ENCODE data around the gene ITPR2.

The ITPR2 gene

DNA sequence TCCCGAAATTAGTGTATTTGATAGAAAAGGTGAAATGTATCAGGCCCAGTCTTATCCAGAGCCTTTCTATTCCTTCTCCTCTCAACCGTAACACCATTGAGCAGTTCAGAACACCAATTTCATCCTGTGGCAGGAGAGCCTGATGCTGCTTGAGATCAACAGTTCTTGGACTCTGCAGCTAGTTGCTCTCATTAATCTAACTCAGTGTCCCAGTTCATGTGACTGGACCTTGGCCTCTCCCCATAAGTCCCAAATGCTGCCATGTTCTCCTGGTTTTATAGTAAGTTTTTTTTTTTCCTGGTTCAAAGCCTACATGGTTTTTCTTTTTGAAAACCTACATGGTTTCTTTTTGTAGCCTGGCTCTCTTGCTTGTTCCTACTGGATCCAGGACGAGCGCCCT lies 293.9 kb downstream of the ITPR2 start:
- DNase-seq (ENCODE audit: low read depth in 1 of 2, low spot score in 1 of 2), result no peak
- Histone ChIP-seq H3K27ac (replicated peaks) (no peak overlapping the region), H3K4me3 (replicated peaks; ENCODE audit: insufficient read depth, low read length) (no peak overlapping the region), H3K27me3 (ENCODE audit: insufficient read depth, poor library complexity, severe bottlenecking) (no peaks in the 10 kb centered on the region)
- TF ChIP-seq POLR2AphosphoS5 (IDR thresholded peaks at IDR 0.05; ENCODE audit: low read depth) (no peak), GABPA (IDR thresholded peaks at IDR 0.05; ENCODE audit: low read depth) (no peak), SPI1 (IDR thresholded peaks at IDR 0.05; ENCODE audit: borderline replicate concordance, low read depth) (no peak)
- TF ChIP-seq, protein P1, sequence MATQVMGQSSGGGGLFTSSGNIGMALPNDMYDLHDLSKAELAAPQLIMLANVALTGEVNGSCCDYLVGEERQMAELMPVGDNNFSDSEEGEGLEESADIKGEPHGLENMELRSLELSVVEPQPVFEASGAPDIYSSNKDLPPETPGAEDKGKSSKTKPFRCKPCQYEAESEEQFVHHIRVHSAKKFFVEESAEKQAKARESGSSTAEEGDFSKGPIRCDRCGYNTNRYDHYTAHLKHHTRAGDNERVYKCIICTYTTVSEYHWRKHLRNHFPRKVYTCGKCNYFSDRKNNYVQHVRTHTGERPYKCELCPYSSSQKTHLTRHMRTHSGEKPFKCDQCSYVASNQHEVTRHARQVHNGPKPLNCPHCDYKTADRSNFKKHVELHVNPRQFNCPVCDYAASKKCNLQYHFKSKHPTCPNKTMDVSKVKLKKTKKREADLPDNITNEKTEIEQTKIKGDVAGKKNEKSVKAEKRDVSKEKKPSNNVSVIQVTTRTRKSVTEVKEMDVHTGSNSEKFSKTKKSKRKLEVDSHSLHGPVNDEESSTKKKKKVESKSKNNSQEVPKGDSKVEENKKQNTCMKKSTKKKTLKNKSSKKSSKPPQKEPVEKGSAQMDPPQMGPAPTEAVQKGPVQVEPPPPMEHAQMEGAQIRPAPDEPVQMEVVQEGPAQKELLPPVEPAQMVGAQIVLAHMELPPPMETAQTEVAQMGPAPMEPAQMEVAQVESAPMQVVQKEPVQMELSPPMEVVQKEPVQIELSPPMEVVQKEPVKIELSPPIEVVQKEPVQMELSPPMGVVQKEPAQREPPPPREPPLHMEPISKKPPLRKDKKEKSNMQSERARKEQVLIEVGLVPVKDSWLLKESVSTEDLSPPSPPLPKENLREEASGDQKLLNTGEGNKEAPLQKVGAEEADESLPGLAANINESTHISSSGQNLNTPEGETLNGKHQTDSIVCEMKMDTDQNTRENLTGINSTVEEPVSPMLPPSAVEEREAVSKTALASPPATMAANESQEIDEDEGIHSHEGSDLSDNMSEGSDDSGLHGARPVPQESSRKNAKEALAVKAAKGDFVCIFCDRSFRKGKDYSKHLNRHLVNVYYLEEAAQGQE (IDR thresholded peaks at IDR 0.05; ENCODE audit: insufficient replicate concordance, low read depth), result no peak
- TF ChIP-seq, protein P2, sequence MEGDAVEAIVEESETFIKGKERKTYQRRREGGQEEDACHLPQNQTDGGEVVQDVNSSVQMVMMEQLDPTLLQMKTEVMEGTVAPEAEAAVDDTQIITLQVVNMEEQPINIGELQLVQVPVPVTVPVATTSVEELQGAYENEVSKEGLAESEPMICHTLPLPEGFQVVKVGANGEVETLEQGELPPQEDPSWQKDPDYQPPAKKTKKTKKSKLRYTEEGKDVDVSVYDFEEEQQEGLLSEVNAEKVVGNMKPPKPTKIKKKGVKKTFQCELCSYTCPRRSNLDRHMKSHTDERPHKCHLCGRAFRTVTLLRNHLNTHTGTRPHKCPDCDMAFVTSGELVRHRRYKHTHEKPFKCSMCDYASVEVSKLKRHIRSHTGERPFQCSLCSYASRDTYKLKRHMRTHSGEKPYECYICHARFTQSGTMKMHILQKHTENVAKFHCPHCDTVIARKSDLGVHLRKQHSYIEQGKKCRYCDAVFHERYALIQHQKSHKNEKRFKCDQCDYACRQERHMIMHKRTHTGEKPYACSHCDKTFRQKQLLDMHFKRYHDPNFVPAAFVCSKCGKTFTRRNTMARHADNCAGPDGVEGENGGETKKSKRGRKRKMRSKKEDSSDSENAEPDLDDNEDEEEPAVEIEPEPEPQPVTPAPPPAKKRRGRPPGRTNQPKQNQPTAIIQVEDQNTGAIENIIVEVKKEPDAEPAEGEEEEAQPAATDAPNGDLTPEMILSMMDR (IDR thresholded peaks at IDR 0.05; ENCODE audit: insufficient read depth, low read length), result no peak

DNA sequence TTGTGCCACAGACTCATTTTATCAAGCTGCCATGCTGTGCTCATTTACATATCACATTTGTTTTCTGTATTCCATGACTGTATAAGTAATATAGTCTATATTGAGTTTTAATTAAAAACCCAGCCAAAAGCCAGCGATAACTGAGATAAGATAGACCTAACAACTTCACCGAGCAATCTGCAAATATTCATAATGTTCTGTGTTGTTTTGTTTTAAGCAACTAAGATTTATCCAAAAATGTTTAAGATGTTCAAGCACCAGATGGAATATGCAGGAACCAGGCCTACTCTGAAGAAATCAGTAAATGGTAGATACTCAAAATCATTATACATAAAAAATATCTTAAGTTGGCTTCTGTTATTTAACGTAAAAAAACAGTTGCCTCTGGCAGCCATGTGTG lies 295.3 kb downstream of the ITPR2 start:
- H3K27me3 ChIP-seq (ENCODE audit: insufficient read depth, poor library complexity, severe bottlenecking), result no peaks in the 10 kb centered on the region
- no peak overlapping the region for H3K4me3 ChIP-seq (replicated peaks; ENCODE audit: insufficient read depth, low read length)
- TF ChIP-seq GABPA (IDR thresholded peaks at IDR 0.05; ENCODE audit: low read depth), result no peak
- no peak for TF ChIP-seq SPI1 (IDR thresholded peaks at IDR 0.05; ENCODE audit: borderline replicate concordance, low read depth)
- TF ChIP-seq, protein P2 (IDR thresholded peaks at IDR 0.05; ENCODE audit: insufficient read depth, low read length), result no peak
- TF ChIP-seq POLR2AphosphoS5 (IDR thresholded peaks at IDR 0.05; ENCODE audit: low read depth), result no peak
- TF ChIP-seq, protein P1 (IDR thresholded peaks at IDR 0.05; ENCODE audit: insufficient replicate concordance, low read depth), result no peak
- H3K27ac ChIP-seq (replicated peaks), result no peak overlapping the region
- DNase-seq (ENCODE audit: low read depth in 1 of 2, low spot score in 1 of 2), result no peak

DNA sequence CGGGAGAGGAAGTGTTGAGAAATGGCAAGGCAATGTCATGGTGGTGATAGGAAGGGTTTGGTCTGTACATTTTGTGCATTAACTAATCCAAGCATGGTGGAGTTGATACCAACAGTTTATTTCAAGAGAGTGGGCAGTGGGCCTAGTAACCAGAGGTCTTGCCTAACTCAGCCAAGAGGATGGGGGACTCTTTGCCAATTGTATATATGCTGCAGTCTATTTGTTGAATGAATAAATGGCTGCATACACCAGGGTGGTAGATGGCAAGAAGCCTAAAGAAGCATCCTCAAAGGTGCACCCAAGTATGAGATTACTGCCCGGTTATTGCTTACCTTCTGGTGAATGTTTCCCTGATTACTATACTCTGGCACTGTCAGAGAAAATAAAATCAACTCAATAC lies 295.9 kb downstream of the ITPR2 start:
- Histone ChIP-seq H3K27ac (replicated peaks) (no peak overlapping the region), H3K27me3 (ENCODE audit: insufficient read depth, poor library complexity, severe bottlenecking) (no peaks in the 10 kb centered on the region), H3K4me3 (replicated peaks; ENCODE audit: insufficient read depth, low read length) (no peak overlapping the region)
- no peak for DNase-seq (ENCODE audit: low read depth in 1 of 2, low spot score in 1 of 2)
- TF ChIP-seq, protein P2 (IDR thresholded peaks at IDR 0.05; ENCODE audit: insufficient read depth, low read length), result no peak
- TF ChIP-seq POLR2AphosphoS5 (IDR thresholded peaks at IDR 0.05; ENCODE audit: low read depth) (no peak), SPI1 (IDR thresholded peaks at IDR 0.05; ENCODE audit: borderline replicate concordance, low read depth) (no peak), GABPA (IDR thresholded peaks at IDR 0.05; ENCODE audit: low read depth) (no peak)
- TF ChIP-seq, protein P1 (IDR thresholded peaks at IDR 0.05; ENCODE audit: insufficient replicate concordance, low read depth), result no peak

All from HL-60 (cell line).